Cardiac muscle cell (in vitro differentiated cells and primary cell): Measurements from ENCODE around the gene NHSL1. TPM values are rescaled to one million over a fixed set of nuclear protein-coding genes. Genes with fewer than 3 reads are reported as not detected.
A peak's percentile ranks its signal among the peaks of the same experiment; 100 is the strongest.

Experiments
- DNase-seq, 2 donors: peaks; one replicate each; pipeline versions ENCODE4 v3.0.0 to v3.0.0-alpha.2; 2010 to 2017; ENCODE audit warnings: low read depth in 1 of 2, low spot score in 1 of 2
- H3K27ac ChIP-seq: fragments of 200-600 bp; sonication (generic); 2 replicates; pipeline ENCODE4 v1.5.1; 2016
- H3K27me3 ChIP-seq: fragments of 200-600 bp; sonication (generic); 2 replicates; pipeline ENCODE4 v1.6.0; 2016; ENCODE audit warnings: control low read depth
- H3K36me3 ChIP-seq: fragments of 200-600 bp; sonication (generic); 2 replicates; pipeline ENCODE4 v1.5.1; 2016; ENCODE audit warnings: control low read depth
- H3K4me1 ChIP-seq: fragments of 200-600 bp; sonication (generic); 2 replicates; pipeline ENCODE4 v1.8.1; 2017; ENCODE audit warnings: low read depth, mild to moderate bottlenecking, mixed run types
- H3K4me3 ChIP-seq: fragments of 200-600 bp; sonication (generic); 2 replicates; pipeline ENCODE4 v1.5.1; 2016; ENCODE audit warnings: mild to moderate bottlenecking
- H3K9me3 ChIP-seq: fragments of 200-600 bp; sonication (generic); 2 replicates; pipeline ENCODE4 v1.5.1; 2017; ENCODE audit warnings: low read depth, mild to moderate bottlenecking, control low read depth
- polyA plus RNA-seq: library from polyadenylated mRNA; unstranded; fragments of >200 nt; fragmentation: Nextera tagmentation; extraction: Ambion mirVana; gene quantifications from 2 replicates; pipeline ENCODE4 v1.2.1, GENCODE V29; 2016
- total RNA-seq: library from RNA; depleted of rRNA; stranded (reverse); fragments of >200 nt; gene quantifications from 2 replicates; pipeline ENCODE4 v1.2.3, GENCODE V29; 2016
- TF ChIP-seq, protein P1 (sequence below): IDR thresholded peaks from 2 replicates; pipeline ENCODE4 v1.5.1; 2012; ENCODE audit warnings: low read depth, mild to moderate bottlenecking, low read length

NHSL1 gene
- total and polyA plus RNA-seq, 2 experiments from 2014 or later, result 6.0 to 11.3 TPM

DNA sequence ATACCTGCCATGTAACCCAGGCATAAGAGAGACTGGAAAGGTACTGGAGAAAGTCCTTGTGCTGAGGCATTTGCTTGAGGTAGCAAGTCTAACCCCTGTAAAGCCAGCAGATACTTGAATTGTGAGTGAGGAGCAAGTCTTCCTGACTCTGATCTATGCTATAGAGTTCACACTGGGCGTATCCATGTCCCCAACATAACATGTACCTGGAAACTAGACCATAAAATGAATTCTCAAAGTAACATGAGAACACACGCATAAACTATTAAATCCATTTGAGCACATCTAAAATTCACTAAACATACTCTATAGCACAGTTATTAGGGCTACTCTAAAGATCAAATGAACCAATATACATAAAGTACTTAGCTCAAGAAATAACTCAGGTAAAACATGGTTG is 2.0 kb downstream of the NHSL1 start:
- Histone ChIP-seq H3K36me3 (no peaks in the 10 kb centered on the region), H3K9me3 (no peaks in the 10 kb centered on the region), H3K27ac (no peak overlapping the region), H3K27me3 (no peaks in the 10 kb centered on the region), H3K4me1 (peaks cover 6% of the 10 kb centered on the region), H3K4me3 (no peak overlapping the region)
- DNase-seq, result no peak
- TF ChIP-seq, protein P1, sequence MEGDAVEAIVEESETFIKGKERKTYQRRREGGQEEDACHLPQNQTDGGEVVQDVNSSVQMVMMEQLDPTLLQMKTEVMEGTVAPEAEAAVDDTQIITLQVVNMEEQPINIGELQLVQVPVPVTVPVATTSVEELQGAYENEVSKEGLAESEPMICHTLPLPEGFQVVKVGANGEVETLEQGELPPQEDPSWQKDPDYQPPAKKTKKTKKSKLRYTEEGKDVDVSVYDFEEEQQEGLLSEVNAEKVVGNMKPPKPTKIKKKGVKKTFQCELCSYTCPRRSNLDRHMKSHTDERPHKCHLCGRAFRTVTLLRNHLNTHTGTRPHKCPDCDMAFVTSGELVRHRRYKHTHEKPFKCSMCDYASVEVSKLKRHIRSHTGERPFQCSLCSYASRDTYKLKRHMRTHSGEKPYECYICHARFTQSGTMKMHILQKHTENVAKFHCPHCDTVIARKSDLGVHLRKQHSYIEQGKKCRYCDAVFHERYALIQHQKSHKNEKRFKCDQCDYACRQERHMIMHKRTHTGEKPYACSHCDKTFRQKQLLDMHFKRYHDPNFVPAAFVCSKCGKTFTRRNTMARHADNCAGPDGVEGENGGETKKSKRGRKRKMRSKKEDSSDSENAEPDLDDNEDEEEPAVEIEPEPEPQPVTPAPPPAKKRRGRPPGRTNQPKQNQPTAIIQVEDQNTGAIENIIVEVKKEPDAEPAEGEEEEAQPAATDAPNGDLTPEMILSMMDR, result no peak

DNA sequence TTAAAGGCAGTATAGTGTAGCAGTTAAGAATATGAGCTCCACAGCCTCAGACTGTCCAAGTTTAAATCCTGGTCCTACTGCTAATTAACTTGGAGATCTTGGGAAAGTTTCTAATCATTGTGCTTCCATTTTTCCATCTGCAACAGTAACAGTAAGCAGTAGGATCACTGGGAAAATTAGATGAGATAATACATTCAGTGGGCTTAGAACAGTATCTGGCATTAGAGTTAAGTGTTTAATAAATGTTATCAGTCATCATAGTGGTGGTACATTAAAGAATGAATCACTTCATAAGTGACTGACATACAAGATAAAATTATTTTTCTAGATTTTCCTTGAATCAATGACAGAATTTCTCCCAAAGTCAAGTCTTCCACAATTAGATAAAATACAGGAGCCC is 5.0 kb downstream of the NHSL1 start:
- Histone ChIP-seq H3K9me3 (no peaks in the 10 kb centered on the region), H3K4me1 (peaks cover 6% of the 10 kb centered on the region), H3K27ac (no peak overlapping the region), H3K4me3 (no peak overlapping the region), H3K27me3 (no peaks in the 10 kb centered on the region), H3K36me3 (no peaks in the 10 kb centered on the region)
- TF ChIP-seq, protein P1, result no peak
- DNase-seq, result no peak

DNA sequence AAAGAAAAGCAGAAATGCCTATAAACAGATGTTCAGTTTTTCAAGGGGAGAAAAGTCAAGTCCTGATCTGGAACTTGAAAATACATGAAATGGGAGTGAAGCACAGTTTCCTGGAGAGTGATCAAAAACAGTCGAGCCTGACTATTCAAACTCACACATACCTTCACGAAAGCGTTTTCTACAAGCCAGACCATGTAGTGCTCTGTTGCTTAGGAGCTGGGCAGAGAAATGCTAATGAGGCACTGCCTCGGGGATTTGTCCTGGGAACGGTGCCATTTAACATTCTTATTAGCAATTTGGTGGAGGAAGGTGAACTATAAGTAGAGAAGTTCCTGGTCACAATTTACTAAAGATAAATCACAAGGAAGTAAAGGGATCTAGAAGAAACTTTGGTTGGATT is 5.9 kb downstream of the NHSL1 start:
- peak; percentile 17 to 69 for DNase-seq
- H3K27me3 ChIP-seq, result no peaks in the 10 kb centered on the region
- no peaks in the 10 kb centered on the region for H3K36me3 ChIP-seq
- TF ChIP-seq, protein P1, result no peak
- peaks cover 6% of the 10 kb centered on the region for H3K4me1 ChIP-seq
- H3K27ac ChIP-seq, result no peak overlapping the region
- no peaks in the 10 kb centered on the region for H3K9me3 ChIP-seq
- no peak overlapping the region for H3K4me3 ChIP-seq

DNA sequence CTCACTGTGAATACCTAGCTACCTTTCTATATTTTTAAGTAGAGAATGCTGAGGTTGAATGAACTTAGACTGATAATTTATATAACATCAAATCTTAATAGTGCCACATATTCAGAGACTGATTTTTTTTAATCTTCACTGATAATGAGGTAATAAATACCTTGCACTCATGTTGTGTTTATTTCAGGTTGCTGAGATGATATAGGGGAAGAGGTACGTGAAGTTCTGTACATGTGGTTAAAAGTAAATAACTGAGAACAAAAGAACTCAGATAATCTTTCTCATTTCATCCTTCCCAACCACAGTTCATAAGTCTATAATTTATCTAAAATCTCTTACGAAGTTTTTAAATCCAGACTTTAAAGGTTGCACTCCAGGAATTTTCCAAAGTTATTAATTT is 6.4 kb downstream of the NHSL1 start:
- Histone ChIP-seq H3K27ac (no peak overlapping the region), H3K36me3 (no peaks in the 10 kb centered on the region), H3K9me3 (no peaks in the 10 kb centered on the region), H3K4me1 (peaks cover 6% of the 10 kb centered on the region), H3K4me3 (no peak overlapping the region), H3K27me3 (no peaks in the 10 kb centered on the region)
- TF ChIP-seq, protein P1, result no peak
- no peak for DNase-seq

DNA sequence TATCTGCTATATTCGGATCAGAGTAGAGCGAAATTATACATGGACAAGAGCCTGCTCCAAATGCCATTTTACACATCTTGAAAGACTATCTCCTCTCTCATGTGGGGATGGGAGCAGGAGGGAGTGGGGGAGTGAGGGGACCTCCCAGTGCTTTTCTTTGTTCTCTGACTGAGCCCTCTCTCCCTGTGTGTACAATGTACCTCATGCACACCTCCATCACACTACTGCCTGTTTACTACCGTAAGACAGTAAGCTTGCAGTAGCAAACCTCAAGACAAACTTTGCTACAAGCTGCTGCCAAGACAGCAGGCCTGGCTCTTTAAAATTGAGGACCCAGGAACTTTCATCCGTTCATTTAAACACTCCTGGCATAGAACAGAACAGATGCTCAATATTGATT is 7.2 kb downstream of the NHSL1 start:
- H3K36me3 ChIP-seq, result no peaks in the 10 kb centered on the region
- no peak overlapping the region for H3K27ac ChIP-seq
- H3K4me1 ChIP-seq, result peaks cover 6% of the 10 kb centered on the region
- H3K4me3 ChIP-seq, result no peak overlapping the region
- TF ChIP-seq, protein P1, result no peak
- DNase-seq, result no peak
- no peaks in the 10 kb centered on the region for H3K9me3 ChIP-seq
- H3K27me3 ChIP-seq, result no peaks in the 10 kb centered on the region

DNA sequence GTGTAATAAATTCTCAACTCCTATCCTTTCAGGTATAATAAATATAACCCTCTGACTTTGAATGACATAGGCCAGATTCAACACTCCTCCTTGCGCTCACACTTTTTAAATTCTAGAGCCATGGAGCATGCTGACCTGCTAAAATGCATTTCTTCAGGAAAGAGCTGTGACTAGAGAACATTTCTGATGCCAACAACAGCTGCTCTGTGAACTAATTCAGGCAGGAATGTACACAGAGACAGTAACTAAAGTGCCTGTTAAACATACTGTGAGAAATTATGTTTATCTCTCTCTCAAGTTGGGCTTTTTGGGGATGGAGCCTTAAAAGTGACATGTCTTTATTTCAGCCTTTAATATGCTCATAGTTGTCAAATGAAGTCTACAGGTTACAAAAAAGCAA is 8.3 kb downstream of the NHSL1 start:
- Histone ChIP-seq H3K36me3 (no peaks in the 10 kb centered on the region), H3K4me1 (peaks cover 6% of the 10 kb centered on the region), H3K9me3 (no peaks in the 10 kb centered on the region), H3K27me3 (no peaks in the 10 kb centered on the region), H3K27ac (no peak overlapping the region), H3K4me3 (no peak overlapping the region)
- no peak for DNase-seq
- TF ChIP-seq, protein P1, result no peak
